K562 (cell line): ENCODE data around the gene ZNF692. TPM values are rescaled to one million over a fixed set of nuclear protein-coding genes. Genes with fewer than 3 reads are reported as not detected.

ENCODE experiments used
- ATAC-seq: fragments of 200-7000 bp; cut with Tn5 transposase; 3 replicates; pipeline ENCODE4 v1.9.1; 2020; ENCODE audit warnings: moderate library complexity
- BruUV-seq: library from RNA; stranded (reverse); fragments of 400-500 nt; replicated peaks from 2 replicates; lab custom pipeline; 2021; lab: Mats Ljungman, UMichigan
- CTCF ChIA-PET: fragments of 300-600 bp; formaldehyde crosslinking; extraction: SDS; loops from one replicate; lab custom pipeline; 2021; ENCODE audit warnings: low intra/inter-chr PET ratio; lab: Yijun Ruan, JAX
- POLR2A ChIA-PET: fragments of 300-600, 350-650 bp; sonication (Branson Sonifier 250); formaldehyde crosslinking; extraction: SDS; loops from one replicate; lab custom pipeline; 2021; ENCODE audit warnings: antibody characterized with exemption, inconsistent platforms; lab: Yijun Ruan, JAX
- DNase-seq, 4 experiments: peaks; one replicate each; pipeline versions ENCODE4 v3.0.0 to v3.0.0-alpha.2; 2011 to 2018; ENCODE audit warnings: low spot score in 3 of 4, mixed read lengths in 3 of 4; ENCODE audit errors: extremely low read depth in 1 of 4
- FAIRE-seq: peaks from 2 replicates; lab custom pipeline; 2011; peaks lifted over from hg19 to GRCh38; lab: Jason Lieb, UNC
- H2AFZ ChIP-seq: 2 replicates; pipeline ENCODE4 v1.6.0; 2011; ENCODE audit warnings: low read depth, low read length, control low read depth, inconsistent platforms
- H3K27ac ChIP-seq: fragments of 200-600 bp; 3 replicates; pipeline ENCODE4 v1.8.0; 2011; ENCODE audit warnings: low read depth, mild to moderate bottlenecking, control low read depth, inconsistent platforms, low read length, moderate library complexity, mixed read lengths; ENCODE audit errors: extremely low read depth
- H3K27me3 ChIP-seq, 2 experiments: fragments of 300-600 bp in 1 of 2; 2 replicates in 1 of 2; 3 replicates in 1 of 2; pipeline versions ENCODE4 v1.6.0 to v1.8.0; 2011; ENCODE audit warnings: inconsistent platforms in 2 of 2, low read length in 2 of 2, mild to moderate bottlenecking in 1 of 2, mixed read lengths in 1 of 2, moderate library complexity in 1 of 2; ENCODE audit not compliant: control insufficient read depth in 2 of 2, insufficient read depth in 2 of 2
- H3K36me3 ChIP-seq: fragments of 300-600 bp; 3 replicates; pipeline ENCODE4 v1.8.0; 2011; ENCODE audit warnings: mild to moderate bottlenecking, low read length, inconsistent platforms; ENCODE audit not compliant: control insufficient read depth, insufficient read depth
- H3K4me1 ChIP-seq, 2 experiments: fragments of 200-600 bp in 1 of 2; replicated peaks in 1 of 2; 2 replicates in 1 of 2; 3 replicates in 1 of 2; pipeline versions ENCODE4 v1.5.1 to v1.8.0; 2011; ENCODE audit warnings: inconsistent platforms in 2 of 2, low read length in 2 of 2, mild to moderate bottlenecking in 1 of 2, mixed read lengths in 1 of 2, moderate library complexity in 1 of 2; ENCODE audit not compliant: control insufficient read depth in 2 of 2, insufficient read depth in 2 of 2
- H3K4me2 ChIP-seq: 2 replicates; pipeline ENCODE4 v1.6.1; 2011; ENCODE audit warnings: low read length, control low read depth, inconsistent platforms, mixed read lengths; ENCODE audit not compliant: insufficient read depth
- H3K4me3 ChIP-seq: fragments of 200-600 bp; sonication (generic), shearing (Covaris generic); 2 replicates; pipeline ENCODE4 v1.5.1; 2016; ENCODE audit warnings: control low read depth, inconsistent platforms
- H3K79me2 ChIP-seq: fragments of 200-600 bp; 3 replicates; pipeline ENCODE4 v1.8.0; 2011; ENCODE audit warnings: low read length, inconsistent platforms; ENCODE audit not compliant: control insufficient read depth, insufficient read depth
- H3K9ac ChIP-seq, 2 experiments: 2 replicates each; pipeline versions ENCODE4 v1.6.0 to v1.6.1; 2011; ENCODE audit warnings: low read depth in 2 of 2, low read length in 2 of 2, control low read depth in 1 of 2, inconsistent platforms in 1 of 2, mild to moderate bottlenecking in 1 of 2, mixed read lengths in 1 of 2; ENCODE audit not compliant: insufficient read depth in 1 of 2
- H3K9me1 ChIP-seq: one replicate; pipeline ENCODE4 v1.6.0; 2011; ENCODE audit warnings: inconsistent platforms, mild to moderate bottlenecking, low read length, moderate library complexity; ENCODE audit not compliant: control insufficient read depth, insufficient read depth
- H3K9me3 ChIP-seq: replicated peaks from 2 replicates; pipeline ENCODE4 v1.5.1; 2011; ENCODE audit warnings: low read depth, low read length, inconsistent platforms; ENCODE audit not compliant: control insufficient read depth, insufficient read depth
- H4K20me1 ChIP-seq: replicated peaks from 2 replicates; pipeline ENCODE4 v1.6.1; 2011; ENCODE audit warnings: low read length, inconsistent platforms, mixed read lengths; ENCODE audit not compliant: control insufficient read depth, insufficient read depth
- CTCF ChIP-seq, 3 experiments: IDR thresholded peaks in 2 of 3; conservative IDR thresholded peaks in 1 of 3; 2 replicates each; pipeline ENCODE4 v1.5.1; 2011 to 2012; ENCODE audit warnings: low read length in 3 of 3, mild to moderate bottlenecking in 3 of 3, control low read depth in 2 of 3, improper control_type of control experiment in 1 of 3, inconsistent platforms in 1 of 3, low read depth in 1 of 3, mixed read lengths in 1 of 3, moderate library complexity in 1 of 3; ENCODE audit not compliant: insufficient read depth in 2 of 3
- E2F5 ChIP-seq: sonication (generic); formaldehyde crosslinking; IDR thresholded peaks from 2 replicates; pipeline ENCODE4 v1.8.0; 2022; ENCODE audit warnings: mild to moderate bottlenecking, missing genetic modification reagents
- KAT2B ChIP-seq: IDR thresholded peaks from one replicate; pipeline ENCODE4 v1.6.1; 2012; ENCODE audit warnings: low read depth, mild to moderate bottlenecking, control low read depth, inconsistent platforms, low read length, moderate library complexity
- POLR2G ChIP-seq: fragments of 200-400 bp; formaldehyde crosslinking; IDR thresholded peaks from 2 replicates; pipeline ENCODE4 v1.6.1; 2017; ENCODE audit warnings: low read depth, mild to moderate bottlenecking, antibody characterized with exemption, low read length, moderate library complexity
- RAD21 ChIP-seq, 2 experiments: fragments of 250-450 bp in 1 of 2; fragments of 450-650 bp in 1 of 2; sonication (Bioruptor Pico) in 1 of 2; formaldehyde crosslinking in 1 of 2; IDR thresholded peaks in 1 of 2; conservative IDR thresholded peaks in 1 of 2; 2 replicates each; pipeline versions ENCODE4 v1.4.0 to v1.8.0; 2020 to 2022; ENCODE audit warnings: mild to moderate bottlenecking in 2 of 2, moderate library complexity in 1 of 2
- RBFOX2 ChIP-seq: fragments of 200-400 bp; formaldehyde crosslinking; IDR thresholded peaks from 2 replicates; pipeline ENCODE4 v1.6.1; 2017; ENCODE audit warnings: low read depth, mild to moderate bottlenecking, low read length, moderate library complexity
- SIX5 ChIP-seq, 2 experiments: IDR thresholded peaks; 2 replicates each; pipeline ENCODE4 v1.6.1; 2011; ENCODE audit warnings: low read length in 2 of 2, borderline replicate concordance in 1 of 2, low read depth in 1 of 2, mild to moderate bottlenecking in 1 of 2, moderate library complexity in 1 of 2; ENCODE audit not compliant: insufficient read depth in 1 of 2
- WHSC1 ChIP-seq: IDR thresholded peaks from one replicate; pipeline ENCODE4 v1.6.1; 2012; ENCODE audit warnings: low read length, control low read depth, inconsistent platforms
- XRCC4 ChIP-seq: IDR thresholded peaks from one replicate; pipeline ENCODE4 v1.6.1; 2011; ENCODE audit not compliant: insufficient read depth, insufficient read length; ENCODE audit errors: extremely low read depth
- ZNF165 ChIP-seq: fragments of 250-450 bp; sonication (Bioruptor Pico); IDR thresholded peaks from 2 replicates; pipeline ENCODE4 v1.4.0; 2020; ENCODE audit warnings: borderline replicate concordance
- ZSCAN29 ChIP-seq: fragments of 450-650 bp; IDR thresholded peaks from 2 replicates; pipeline ENCODE4 v1.6.1; 2017
- WGBS: fragments of 100-300 bp; shearing (Covaris generic); methylation state at CpG from one replicate; pipeline ENCODE4 v1.1.6; 2016; ENCODE audit warnings: low coverage, mixed read lengths; ENCODE audit not compliant: insufficient coverage; ENCODE audit errors: missing lambda C conversion rate; 5-methylcytosine and 5-hydroxymethylcytosine counted together
- in situ Hi-C: fragments of 300-500 bp; cut with MboI; formaldehyde crosslinking; loops from 4 replicates; pipeline ENCODE4 v1.15.0; 2018; ENCODE audit warnings: inconsistent platforms, mixed read lengths
- intact Hi-C: fragments of 100-400 bp; cut with micrococcal nuclease; formaldehyde crosslinking; loops from 2 replicates; pipeline ENCODE4 v1.14.2; 2022
- polyA plus RNA-seq, 8 experiments: library from polyadenylated mRNA; depleted of rRNA in 4 of 8; stranded (reverse) in 5 of 8; unstranded in 3 of 8; fragments of >200 nt; fragmentation: Nextera tagmentation in 2 of 8; fragmentation: Illumina TruSeq in 1 of 8; extraction: Ambion mirVana in 2 of 8; extraction: Trizol in 1 of 8; gene quantifications; 2 replicates each; pipeline versions ENCODE4 v1.2.1 to v1.2.3, GENCODE V29; 2011 to 2014; ENCODE audit warnings: inconsistent platforms in 1 of 8, missing spikeins in 1 of 8
- total RNA-seq, 7 experiments: library from RNA; depleted of rRNA in 6 of 7; stranded (reverse); fragments of >200 nt in 6 of 7; fragmentation: Illumina TruSeq in 2 of 7; extraction: Trizol in 2 of 7; gene quantifications; 2 replicates each; pipeline versions ENCODE4 v1.2.1 to v1.2.3, GENCODE V29; 2011 to 2021; ENCODE audit warnings: low replicate concordance in 1 of 7
- TF ChIP-seq, protein P1 (sequence below): sonication (generic); formaldehyde crosslinking; IDR thresholded peaks from 2 replicates; pipeline ENCODE4 v1.8.1; 2023; ENCODE audit warnings: mild to moderate bottlenecking, missing genetic modification reagents

The ZNF692 gene
- total and polyA plus RNA-seq, 9 of the 15 experiments (the other 6 are each of a cell fraction or from before 2014, with no cell fraction given) = 8.4 to 143 (median 55.9) TPM

DNA sequence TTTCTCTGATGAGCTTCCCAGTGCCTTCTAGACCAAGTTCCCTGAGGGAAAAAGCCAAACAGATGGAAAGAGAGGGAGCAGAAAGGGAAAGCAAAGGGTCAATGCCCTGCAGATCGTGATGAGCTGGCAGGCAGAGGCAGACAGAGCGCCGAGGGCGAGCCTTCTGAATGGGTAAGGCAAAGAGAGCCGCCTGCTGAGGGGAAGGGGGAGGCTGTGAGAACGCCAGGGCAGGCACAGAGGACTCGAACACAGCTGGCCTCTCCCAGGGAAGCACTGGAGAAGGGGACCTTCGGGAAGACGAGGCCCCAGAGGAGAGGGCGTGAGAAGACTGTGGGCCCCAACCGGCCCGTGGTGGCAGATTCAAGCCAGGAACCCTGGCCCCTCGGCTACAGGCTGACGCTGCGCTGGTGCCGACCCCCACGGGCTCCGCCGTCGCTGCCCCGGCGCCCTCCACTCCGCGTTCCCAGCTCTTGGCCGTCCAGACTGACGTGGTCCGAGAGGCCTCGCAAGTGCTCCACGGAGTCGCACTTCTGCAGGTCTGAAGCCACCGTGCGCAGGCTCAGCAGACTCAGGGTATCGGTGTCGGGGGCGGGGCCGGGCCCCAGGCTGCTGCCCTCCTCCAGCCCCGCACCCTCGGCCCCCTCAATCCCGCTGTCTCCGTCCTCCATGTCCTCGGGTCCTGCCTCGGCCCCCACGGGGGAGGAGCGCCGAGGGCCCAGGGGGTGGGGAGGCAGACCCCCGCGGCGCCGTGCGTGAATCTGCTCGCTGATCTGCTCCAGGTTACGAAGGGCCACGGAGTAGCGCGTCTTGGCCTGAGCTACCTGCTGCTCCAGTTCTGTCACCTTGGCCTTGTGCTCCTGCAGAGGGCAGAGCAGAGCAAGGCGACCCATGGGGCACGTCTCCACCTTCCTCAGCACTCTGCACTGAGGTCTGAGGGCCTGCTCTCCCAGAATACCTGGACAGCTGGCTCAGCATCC is 47.1 kb downstream of the ZNF692 start:
- H3K4me2 ChIP-seq = no peak overlapping the region
- peaks cover 49% of the 10 kb centered on the region for H3K36me3 ChIP-seq
- no peaks in the 10 kb centered on the region for H3K79me2 ChIP-seq
- no peaks in the 10 kb centered on the region for H3K9me3 ChIP-seq
- H2AFZ ChIP-seq = no peak overlapping the region
- DNase-seq = peak in 3 of 4 experiments; percentile 11 to 34 (median 28)
- no TSS peak for BruUV-seq
- no peak for FAIRE-seq
- no peak overlapping the region for H3K27ac ChIP-seq
- H3K4me1 ChIP-seq = peaks cover 0 to 6% of the 10 kb centered on the region in 2 experiments; a peak in 2 of 5 replicates
- intact Hi-C loops (no loop called here), in situ Hi-C loops (no loop called here)
- H3K27me3 ChIP-seq = no peaks in the 10 kb centered on the region
- peak; percentile 78 for ATAC-seq
- CTCF ChIA-PET = no interaction called here
- no peak overlapping the region for H3K9ac ChIP-seq
- 0 out of 2 replicates have a peak, but pooled peaks cover 4% of the 10 kb centered on the region for H4K20me1 ChIP-seq
- POLR2A ChIA-PET = interaction anchor here (0.7 to 2.1 kb wide), 3 partner anchors 8 to 14 kb away, joined by 3 to 9 read pairs (median 4); partner anchors contain the start of gene SH3BP5L
- H3K9me1 ChIP-seq = no peaks in the 10 kb centered on the region
- TF ChIP-seq ZNF165 (CRISPR knock-in tag) = no peak
- TF ChIP-seq WHSC1 = no peak
- TF ChIP-seq E2F5 = no peak
- TF ChIP-seq RBFOX2 = peak; percentile 31
- no peak for TF ChIP-seq ZSCAN29
- TF ChIP-seq, protein P1, sequence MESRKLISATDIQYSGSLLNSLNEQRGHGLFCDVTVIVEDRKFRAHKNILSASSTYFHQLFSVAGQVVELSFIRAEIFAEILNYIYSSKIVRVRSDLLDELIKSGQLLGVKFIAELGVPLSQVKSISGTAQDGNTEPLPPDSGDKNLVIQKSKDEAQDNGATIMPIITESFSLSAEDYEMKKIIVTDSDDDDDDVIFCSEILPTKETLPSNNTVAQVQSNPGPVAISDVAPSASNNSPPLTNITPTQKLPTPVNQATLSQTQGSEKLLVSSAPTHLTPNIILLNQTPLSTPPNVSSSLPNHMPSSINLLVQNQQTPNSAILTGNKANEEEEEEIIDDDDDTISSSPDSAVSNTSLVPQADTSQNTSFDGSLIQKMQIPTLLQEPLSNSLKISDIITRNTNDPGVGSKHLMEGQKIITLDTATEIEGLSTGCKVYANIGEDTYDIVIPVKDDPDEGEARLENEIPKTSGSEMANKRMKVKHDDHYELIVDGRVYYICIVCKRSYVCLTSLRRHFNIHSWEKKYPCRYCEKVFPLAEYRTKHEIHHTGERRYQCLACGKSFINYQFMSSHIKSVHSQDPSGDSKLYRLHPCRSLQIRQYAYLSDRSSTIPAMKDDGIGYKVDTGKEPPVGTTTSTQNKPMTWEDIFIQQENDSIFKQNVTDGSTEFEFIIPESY = 0 out of 2 replicates have a peak, but pooled peaks have one; percentile 13
- peak; percentile 17 to 41 (median 40); a peak in 3 of 6 replicates for TF ChIP-seq CTCF (IDR thresholded peaks at IDR 0.05 in 2 of 3, conservative IDR thresholded peaks at IDR 0.05 in 1 of 3; ENCODE audit: insufficient read depth in 2 of 3, low read depth in 1 of 3, low read length in 3 of 3)
- TF ChIP-seq SIX5 (IDR thresholded peaks at IDR 0.05; ENCODE audit: borderline replicate concordance in 1 of 2, insufficient read depth in 1 of 2, low read depth in 1 of 2, low read length in 2 of 2) = no peak
- peak in 1 of 2 experiments; percentile 44; a peak in 1 of 4 replicates for TF ChIP-seq RAD21 (CRISPR knock-in tag; conservative IDR thresholded peaks at IDR 0.05 in 1 of 2, IDR thresholded peaks at IDR 0.05 in 1 of 2)
- no peak for TF ChIP-seq XRCC4
- TF ChIP-seq POLR2G = peak; percentile 52
- TF ChIP-seq KAT2B = no peak
- WGBS = 95% methylated on average over 22 of the region's 57 CpGs
- no peak overlapping the region for H3K4me3 ChIP-seq
